ENCODE data around the gene KCNIP4. TPM values are rescaled to one million over a fixed set of nuclear protein-coding genes. Genes with fewer than 3 reads are reported as not detected.

Gene KCNIP4
- total and polyA plus RNA-seq, 10 of the 15 experiments (the other 5 are each of a cell fraction or from before 2014, with no cell fraction given) = 0.03 to 0.23 (median 0.13) TPM; not detected in 7

- Histone ChIP-seq H3K27me3 (replicated peaks in 1 of 2; ENCODE audit: control insufficient read depth in 2 of 2, insufficient read depth in 2 of 2, low read length in 1 of 2) (no peaks in the 10 kb centered on the region), H3K36me3 (ENCODE audit: control insufficient read depth in 2 of 2, insufficient read depth in 2 of 2, low read length in 1 of 2) (no peaks in the 10 kb centered on the region), H3K79me2 (ENCODE audit: control insufficient read depth, insufficient read depth, low read length) (no peaks in the 10 kb centered on the region), H3K4me2 (ENCODE audit: control insufficient read depth, insufficient read depth) (no peak overlapping the region), H3K4me1 (ENCODE audit: control insufficient read depth, insufficient read depth, low read length) (no peaks in the 10 kb centered on the region), H3K4me3 (no peak overlapping the region), H4K20me1 (ENCODE audit: control insufficient read depth, insufficient read depth) (no peaks in the 10 kb centered on the region), H2AFZ (ENCODE audit: control insufficient read depth, low read depth, low read length) (no peak overlapping the region), H3K9me3 (replicated peaks; ENCODE audit: control insufficient read depth, insufficient read depth, low read length) (no peaks in the 10 kb centered on the region), H3K27ac (ENCODE audit: control insufficient read depth, insufficient read depth) (no peak overlapping the region), H3K9ac (ENCODE audit: control insufficient read depth, insufficient read depth, low read length) (no peak overlapping the region)
- no peak for DNase-seq (ENCODE audit: low read depth, low spot score)
- ChIA-PET CTCF (no interaction called here), POLR2A (no interaction called here), SMC1A (ENCODE audit: uncharacterized antibody, unreplicated experiment) (no interaction called here), RAD21 (ENCODE audit: unreplicated experiment) (no interaction called here)
- intact Hi-C loops (cut with micrococcal nuclease; ENCODE audit: unreplicated experiment) (no loop called here), in situ Hi-C loops (cut with MboI) (no loop called here)
- 0% methylated on average over 1 of the region's 1 CpG for WGBS (ENCODE audit: insufficient coverage, insufficient replicate concordance, low lambda C conversion rate, missing lambda C conversion rate)
- no TSS peak for BruUV-seq (replicated peaks)
- FAIRE-seq = no peak
- no peak for ATAC-seq
- no peak for TF ChIP-seq ATF3 (IDR thresholded peaks at IDR 0.05; ENCODE audit: borderline replicate concordance, extremely low read depth, low read depth, low read length)
- no peak for TF ChIP-seq SRF (IDR thresholded peaks at IDR 0.05; ENCODE audit: low read depth in 2 of 2, low read length in 2 of 2)
- TF ChIP-seq TCF3 (IDR thresholded peaks at IDR 0.05; ENCODE audit: borderline replicate concordance, insufficient read depth, low read depth, low read length) = no peak
- TF ChIP-seq ZNF592 (IDR thresholded peaks at IDR 0.05) = no peak
- no peak for TF ChIP-seq CEBPB (IDR thresholded peaks at IDR 0.05; ENCODE audit: borderline replicate concordance in 1 of 2, low read depth in 2 of 2, low read length in 2 of 2)
- no peak for TF ChIP-seq YY1 (IDR thresholded peaks at IDR 0.05; ENCODE audit: low read depth, low read length)
- TF ChIP-seq IKZF1 (conservative IDR thresholded peaks at IDR 0.05) = no peak
- TF ChIP-seq, protein P1, sequence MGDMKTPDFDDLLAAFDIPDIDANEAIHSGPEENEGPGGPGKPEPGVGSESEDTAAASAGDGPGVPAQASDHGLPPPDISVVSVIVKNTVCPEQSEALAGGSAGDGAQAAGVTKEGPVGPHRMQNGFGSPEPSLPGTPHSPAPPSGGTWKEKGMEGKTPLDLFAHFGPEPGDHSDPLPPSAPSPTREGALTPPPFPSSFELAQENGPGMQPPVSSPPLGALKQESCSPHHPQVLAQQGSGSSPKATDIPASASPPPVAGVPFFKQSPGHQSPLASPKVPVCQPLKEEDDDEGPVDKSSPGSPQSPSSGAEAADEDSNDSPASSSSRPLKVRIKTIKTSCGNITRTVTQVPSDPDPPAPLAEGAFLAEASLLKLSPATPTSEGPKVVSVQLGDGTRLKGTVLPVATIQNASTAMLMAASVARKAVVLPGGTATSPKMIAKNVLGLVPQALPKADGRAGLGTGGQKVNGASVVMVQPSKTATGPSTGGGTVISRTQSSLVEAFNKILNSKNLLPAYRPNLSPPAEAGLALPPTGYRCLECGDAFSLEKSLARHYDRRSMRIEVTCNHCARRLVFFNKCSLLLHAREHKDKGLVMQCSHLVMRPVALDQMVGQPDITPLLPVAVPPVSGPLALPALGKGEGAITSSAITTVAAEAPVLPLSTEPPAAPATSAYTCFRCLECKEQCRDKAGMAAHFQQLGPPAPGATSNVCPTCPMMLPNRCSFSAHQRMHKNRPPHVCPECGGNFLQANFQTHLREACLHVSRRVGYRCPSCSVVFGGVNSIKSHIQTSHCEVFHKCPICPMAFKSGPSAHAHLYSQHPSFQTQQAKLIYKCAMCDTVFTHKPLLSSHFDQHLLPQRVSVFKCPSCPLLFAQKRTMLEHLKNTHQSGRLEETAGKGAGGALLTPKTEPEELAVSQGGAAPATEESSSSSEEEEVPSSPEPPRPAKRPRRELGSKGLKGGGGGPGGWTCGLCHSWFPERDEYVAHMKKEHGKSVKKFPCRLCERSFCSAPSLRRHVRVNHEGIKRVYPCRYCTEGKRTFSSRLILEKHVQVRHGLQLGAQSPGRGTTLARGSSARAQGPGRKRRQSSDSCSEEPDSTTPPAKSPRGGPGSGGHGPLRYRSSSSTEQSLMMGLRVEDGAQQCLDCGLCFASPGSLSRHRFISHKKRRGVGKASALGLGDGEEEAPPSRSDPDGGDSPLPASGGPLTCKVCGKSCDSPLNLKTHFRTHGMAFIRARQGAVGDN (IDR thresholded peaks at IDR 0.05) = no peak
- TF ChIP-seq, protein P2, sequence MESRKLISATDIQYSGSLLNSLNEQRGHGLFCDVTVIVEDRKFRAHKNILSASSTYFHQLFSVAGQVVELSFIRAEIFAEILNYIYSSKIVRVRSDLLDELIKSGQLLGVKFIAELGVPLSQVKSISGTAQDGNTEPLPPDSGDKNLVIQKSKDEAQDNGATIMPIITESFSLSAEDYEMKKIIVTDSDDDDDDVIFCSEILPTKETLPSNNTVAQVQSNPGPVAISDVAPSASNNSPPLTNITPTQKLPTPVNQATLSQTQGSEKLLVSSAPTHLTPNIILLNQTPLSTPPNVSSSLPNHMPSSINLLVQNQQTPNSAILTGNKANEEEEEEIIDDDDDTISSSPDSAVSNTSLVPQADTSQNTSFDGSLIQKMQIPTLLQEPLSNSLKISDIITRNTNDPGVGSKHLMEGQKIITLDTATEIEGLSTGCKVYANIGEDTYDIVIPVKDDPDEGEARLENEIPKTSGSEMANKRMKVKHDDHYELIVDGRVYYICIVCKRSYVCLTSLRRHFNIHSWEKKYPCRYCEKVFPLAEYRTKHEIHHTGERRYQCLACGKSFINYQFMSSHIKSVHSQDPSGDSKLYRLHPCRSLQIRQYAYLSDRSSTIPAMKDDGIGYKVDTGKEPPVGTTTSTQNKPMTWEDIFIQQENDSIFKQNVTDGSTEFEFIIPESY (IDR thresholded peaks at IDR 0.05) = no peak
- no peak for TF ChIP-seq CREB1 (IDR thresholded peaks at IDR 0.05; ENCODE audit: low read depth)
- no peak for TF ChIP-seq TAF1 (IDR thresholded peaks at IDR 0.05; ENCODE audit: borderline replicate concordance, low read depth, low read length)
- no peak for TF ChIP-seq NFYA (IDR thresholded peaks at IDR 0.05; ENCODE audit: borderline replicate concordance, low read depth, low read length)
- no peak for TF ChIP-seq MYC (IDR thresholded peaks at IDR 0.05; ENCODE audit: insufficient read depth, insufficient read length, insufficient replicate concordance, low read length, severe bottlenecking)
- TF ChIP-seq ZNF274 (IDR thresholded peaks at IDR 0.05; ENCODE audit: insufficient read depth, insufficient read length) = no peak
These were observed 771.5 kb downstream of the KCNIP4 start for GRCh38 chr4:21177092-21177491.

All from GM12878 (cell line).